ENCODE data around the gene OR2A1.
"Not testable (repeated sequence)": the region's sequence is repeated elsewhere in the genome, so short reads cannot be mapped to it uniquely, and the experiment has no call there.

OR2A1 gene

GRCh38 chr7:144311872-144312469 lies at the start of gene OR2A1:
OR2A1 (plus strand) TSS chr7:144312419; CDS start chr7:144318125, 5,706 bp downstream.
- not testable (repeated sequence) for DNase-seq (ENCODE audit: low read depth); H3K4me3 ChIP-seq (ENCODE audit: low read length)

- not testable (repeated sequence) for H3K4me3 ChIP-seq (ENCODE audit: low read length); DNase-seq (ENCODE audit: low read depth)
Observed at GRCh38 chr7:144264692-144265091, 47.5 kb upstream of the OR2A1 start, which contains the start of gene OR2A7. OR2A7 (minus strand) TSS chr7:144264792; CDS start chr7:144259628, 5,164 bp downstream.

- DNase-seq (ENCODE audit: low read depth); H3K4me3 ChIP-seq (ENCODE audit: low read length): not testable (repeated sequence)
Observed at GRCh38 chr7:144269188-144269587, 43.0 kb upstream of the OR2A1 start, which contains the start of gene CTAGE8. CTAGE8 (minus strand) TSS chr7:144269288; CDS start chr7:144269250, 38 bp downstream.

- not testable (repeated sequence) for DNase-seq (ENCODE audit: low read depth); H3K4me3 ChIP-seq (ENCODE audit: low read length)
Observed at GRCh38 chr7:144275281-144275680, 36.9 kb upstream of the OR2A1 start.

- DNase-seq (ENCODE audit: low read depth); H3K4me3 ChIP-seq (ENCODE audit: low read length): not testable (repeated sequence)
Observed at GRCh38 chr7:144280010-144280409, 32.2 kb upstream of the OR2A1 start.

- not testable (repeated sequence) for DNase-seq (ENCODE audit: low read depth)
Observed at GRCh38 chr7:144281981-144282380, 30.2 kb upstream of the OR2A1 start.

GRCh38 chr7:144282490-144282889 lies 29.7 kb upstream of the OR2A1 start:
- DNase-seq (ENCODE audit: low read depth); H3K4me3 ChIP-seq (ENCODE audit: low read length): not testable (repeated sequence)

More at GRCh38 chr7:144281981-144282380, 30.2 kb upstream of the OR2A1 start:
- not testable (repeated sequence) for H3K4me3 ChIP-seq (ENCODE audit: low read length)

- not testable (repeated sequence) for DNase-seq (ENCODE audit: low read depth); H3K4me3 ChIP-seq (ENCODE audit: low read length)
Observed at GRCh38 chr7:144283716-144284115, 28.5 kb upstream of the OR2A1 start.

GRCh38 chr7:144287171-144287784 lies 24.9 kb upstream of the OR2A1 start:
- not testable (repeated sequence) for H3K4me3 ChIP-seq (ENCODE audit: low read length); DNase-seq (ENCODE audit: low read depth)

- not testable (repeated sequence) for DNase-seq (ENCODE audit: low read depth)
Observed at GRCh38 chr7:144291607-144292006, 20.6 kb upstream of the OR2A1 start.

GRCh38 chr7:144292384-144293161 lies 19.6 kb upstream of the OR2A1 start:
- not testable (repeated sequence) for DNase-seq (ENCODE audit: low read depth); H3K4me3 ChIP-seq (ENCODE audit: low read length)

More at GRCh38 chr7:144291607-144292006, 20.6 kb upstream of the OR2A1 start:
- H3K4me3 ChIP-seq (ENCODE audit: low read length), result not testable (repeated sequence)

- DNase-seq (ENCODE audit: low read depth); H3K4me3 ChIP-seq (ENCODE audit: low read length): not testable (repeated sequence)
Observed at GRCh38 chr7:144293794-144294499, 18.3 kb upstream of the OR2A1 start.

GRCh38 chr7:144302578-144303303 lies 9.5 kb upstream of the OR2A1 start:
- not testable (repeated sequence) for H3K4me3 ChIP-seq (ENCODE audit: low read length); DNase-seq (ENCODE audit: low read depth)

GRCh38 chr7:144303607-144304006 lies 8.6 kb upstream of the OR2A1 start:
- not testable (repeated sequence) for DNase-seq (ENCODE audit: low read depth); H3K4me3 ChIP-seq (ENCODE audit: low read length)

- H3K4me3 ChIP-seq (ENCODE audit: low read length); DNase-seq (ENCODE audit: low read depth): not testable (repeated sequence)
Observed at GRCh38 chr7:144305156-144305555, 7.1 kb upstream of the OR2A1 start.

GRCh38 chr7:144309702-144310101 lies 2.5 kb upstream of the OR2A1 start:
- not testable (repeated sequence) for DNase-seq (ENCODE audit: low read depth); H3K4me3 ChIP-seq (ENCODE audit: low read length)

GRCh38 chr7:144311218-144311617 lies 1.0 kb upstream of the OR2A1 start:
- not testable (repeated sequence) for DNase-seq (ENCODE audit: low read depth); H3K4me3 ChIP-seq (ENCODE audit: low read length)

GRCh38 chr7:144317537-144317936 lies 5.3 kb downstream of the OR2A1 start:
- not testable (repeated sequence) for H3K4me3 ChIP-seq (ENCODE audit: low read length); DNase-seq (ENCODE audit: low read depth)

GRCh38 chr7:144319547-144319946 lies 7.3 kb downstream of the OR2A1 start:
- not testable (repeated sequence) for H3K4me3 ChIP-seq (ENCODE audit: low read length); DNase-seq (ENCODE audit: low read depth)
